ENCODE data around the gene ZNF541. TPM values are rescaled to one million over a fixed set of nuclear protein-coding genes. Genes with fewer than 3 reads are reported as not detected.
A peak's percentile ranks its signal among the peaks of the same experiment; 100 is the strongest.

The ZNF541 gene
- total and polyA plus RNA-seq, 2 experiments from 2014 or later: 0.26 to 0.42 TPM

- H4K20me1 ChIP-seq (replicated peaks; ENCODE audit: insufficient read depth): peaks cover 13% of the 10 kb centered on the region
- H3K36me3 Mint-ChIP-seq (ENCODE audit: low read depth): peaks cover 14% of the 10 kb centered on the region
- H3K4me1 Mint-ChIP-seq: peaks cover 69% of the 10 kb centered on the region
- H3K9me2 ChIP-seq (ENCODE audit: insufficient read depth): no peaks in the 10 kb centered on the region
- ATAC-seq: no peak
- H3K27me3 ChIP-seq (ENCODE audit: insufficient read depth): no peaks in the 10 kb centered on the region
- H3K27ac Mint-ChIP-seq: peak overlapping the region; percentile 88; the same call in 1 of the 2 replicates
- no peaks in the 10 kb centered on the region for H3K36me3 ChIP-seq (ENCODE audit: insufficient read depth)
- H3K4me3 ChIP-seq: no peak overlapping the region
- H3K4me2 ChIP-seq: no peak overlapping the region
- H3K4me3 Mint-ChIP-seq: no peak overlapping the region; the same call in 2 of the 3 replicates
- peaks cover 36% of the 10 kb centered on the region for H3F3A ChIP-seq (replicated peaks; ENCODE audit: low read depth)
- 0 out of 2 replicates have a peak overlapping the region, but pooled peaks have one; percentile 55 for H3K27ac ChIP-seq (ENCODE audit: low read depth)
- peaks cover 77% of the 10 kb centered on the region for H3K4me1 ChIP-seq (ENCODE audit: insufficient read depth)
- H2AFZ ChIP-seq: no peak overlapping the region
- no peaks in the 10 kb centered on the region for H3K9me3 Mint-ChIP-seq
- peaks cover 14% of the 10 kb centered on the region for H3K27me3 Mint-ChIP-seq (ENCODE audit: insufficient read depth, low read depth, poor library complexity)
- TF ChIP-seq EZH2 (IDR thresholded peaks at IDR 0.05; ENCODE audit: low read depth, unreplicated experiment) (no peak), POLR2AphosphoS5 (IDR thresholded peaks at IDR 0.05; ENCODE audit: low read depth) (no peak), ETS1 (IDR thresholded peaks at IDR 0.05) (no peak), CREB1 (CRISPR knock-in tag; IDR thresholded peaks at IDR 0.05; ENCODE audit: low read depth) (no peak), STAT1 (IDR thresholded peaks at IDR 0.05; ENCODE audit: unreplicated experiment) (no peak), EZH2phosphoT487 (IDR thresholded peaks at IDR 0.05; ENCODE audit: unreplicated experiment) (no peak), ZNF331 (CRISPR knock-in tag; IDR thresholded peaks at IDR 0.05; ENCODE audit: low read depth) (no peak), REST (IDR thresholded peaks at IDR 0.05; ENCODE audit: unreplicated experiment) (no peak), CTCF (conservative IDR thresholded peaks at IDR 0.05; ENCODE audit: low read depth in 2 of 2) (no peak), ZNF114 (CRISPR knock-in tag; IDR thresholded peaks at IDR 0.05) (no peak)
- TF ChIP-seq, protein P1, sequence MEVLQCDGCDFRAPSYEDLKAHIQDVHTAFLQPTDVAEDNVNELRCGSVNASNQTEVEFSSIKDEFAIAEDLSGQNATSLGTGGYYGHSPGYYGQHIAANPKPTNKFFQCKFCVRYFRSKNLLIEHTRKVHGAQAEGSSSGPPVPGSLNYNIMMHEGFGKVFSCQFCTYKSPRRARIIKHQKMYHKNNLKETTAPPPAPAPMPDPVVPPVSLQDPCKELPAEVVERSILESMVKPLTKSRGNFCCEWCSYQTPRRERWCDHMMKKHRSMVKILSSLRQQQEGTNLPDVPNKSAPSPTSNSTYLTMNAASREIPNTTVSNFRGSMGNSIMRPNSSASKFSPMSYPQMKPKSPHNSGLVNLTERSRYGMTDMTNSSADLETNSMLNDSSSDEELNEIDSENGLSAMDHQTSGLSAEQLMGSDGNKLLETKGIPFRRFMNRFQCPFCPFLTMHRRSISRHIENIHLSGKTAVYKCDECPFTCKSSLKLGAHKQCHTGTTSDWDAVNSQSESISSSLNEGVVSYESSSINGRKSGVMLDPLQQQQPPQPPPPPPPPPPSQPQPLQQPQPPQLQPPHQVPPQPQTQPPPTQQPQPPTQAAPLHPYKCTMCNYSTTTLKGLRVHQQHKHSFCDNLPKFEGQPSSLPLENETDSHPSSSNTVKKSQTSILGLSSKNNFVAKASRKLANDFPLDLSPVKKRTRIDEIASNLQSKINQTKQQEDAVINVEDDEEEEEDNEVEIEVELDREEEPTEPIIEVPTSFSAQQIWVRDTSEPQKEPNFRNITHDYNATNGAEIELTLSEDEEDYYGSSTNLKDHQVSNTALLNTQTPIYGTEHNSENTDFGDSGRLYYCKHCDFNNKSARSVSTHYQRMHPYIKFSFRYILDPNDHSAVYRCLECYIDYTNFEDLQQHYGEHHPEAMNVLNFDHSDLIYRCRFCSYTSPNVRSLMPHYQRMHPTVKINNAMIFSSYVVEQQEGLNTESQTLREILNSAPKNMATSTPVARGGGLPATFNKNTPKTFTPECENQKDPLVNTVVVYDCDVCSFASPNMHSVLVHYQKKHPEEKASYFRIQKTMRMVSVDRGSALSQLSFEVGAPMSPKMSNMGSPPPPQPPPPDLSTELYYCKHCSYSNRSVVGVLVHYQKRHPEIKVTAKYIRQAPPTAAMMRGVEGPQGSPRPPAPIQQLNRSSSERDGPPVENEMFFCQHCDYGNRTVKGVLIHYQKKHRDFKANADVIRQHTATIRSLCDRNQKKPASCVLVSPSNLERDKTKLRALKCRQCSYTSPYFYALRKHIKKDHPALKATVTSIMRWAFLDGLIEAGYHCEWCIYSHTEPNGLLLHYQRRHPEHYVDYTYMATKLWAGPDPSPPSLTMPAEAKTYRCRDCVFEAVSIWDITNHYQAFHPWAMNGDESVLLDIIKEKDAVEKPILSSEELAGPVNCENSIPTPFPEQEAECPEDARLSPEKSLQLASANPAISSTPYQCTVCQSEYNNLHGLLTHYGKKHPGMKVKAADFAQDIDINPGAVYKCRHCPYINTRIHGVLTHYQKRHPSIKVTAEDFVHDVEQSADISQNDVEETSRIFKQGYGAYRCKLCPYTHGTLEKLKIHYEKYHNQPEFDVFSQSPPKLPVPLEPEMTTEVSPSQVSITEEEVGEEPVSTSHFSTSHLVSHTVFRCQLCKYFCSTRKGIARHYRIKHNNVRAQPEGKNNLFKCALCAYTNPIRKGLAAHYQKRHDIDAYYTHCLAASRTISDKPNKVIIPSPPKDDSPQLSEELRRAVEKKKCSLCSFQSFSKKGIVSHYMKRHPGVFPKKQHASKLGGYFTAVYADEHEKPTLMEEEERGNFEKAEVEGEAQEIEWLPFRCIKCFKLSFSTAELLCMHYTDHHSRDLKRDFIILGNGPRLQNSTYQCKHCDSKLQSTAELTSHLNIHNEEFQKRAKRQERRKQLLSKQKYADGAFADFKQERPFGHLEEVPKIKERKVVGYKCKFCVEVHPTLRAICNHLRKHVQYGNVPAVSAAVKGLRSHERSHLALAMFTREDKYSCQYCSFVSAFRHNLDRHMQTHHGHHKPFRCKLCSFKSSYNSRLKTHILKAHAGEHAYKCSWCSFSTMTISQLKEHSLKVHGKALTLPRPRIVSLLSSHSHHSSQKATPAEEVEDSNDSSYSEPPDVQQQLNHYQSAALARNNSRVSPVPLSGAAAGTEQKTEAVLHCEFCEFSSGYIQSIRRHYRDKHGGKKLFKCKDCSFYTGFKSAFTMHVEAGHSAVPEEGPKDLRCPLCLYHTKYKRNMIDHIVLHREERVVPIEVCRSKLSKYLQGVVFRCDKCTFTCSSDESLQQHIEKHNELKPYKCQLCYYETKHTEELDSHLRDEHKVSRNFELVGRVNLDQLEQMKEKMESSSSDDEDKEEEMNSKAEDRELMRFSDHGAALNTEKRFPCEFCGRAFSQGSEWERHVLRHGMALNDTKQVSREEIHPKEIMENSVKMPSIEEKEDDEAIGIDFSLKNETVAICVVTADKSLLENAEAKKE (CRISPR knock-in tag; IDR thresholded peaks at IDR 0.05): no peak
- H3K79me2 ChIP-seq (replicated peaks; ENCODE audit: insufficient read depth): peaks cover 95% of the 10 kb centered on the region
- DNase-seq (ENCODE audit: low spot score): no peak
Observed at GRCh38 chr19:47615714-47616113, 42.8 kb upstream of the ZNF541 start.

All from GM23338 (cell line).